DMS53 treated with DMSO at 0.1 percent for 48 hours (cell line): Measurements from ENCODE around the gene CACNA1C.

Experiments
- DNase-seq: peaks from one replicate; lab custom pipeline; 2025; ENCODE audit not compliant: unreplicated experiment; lab: John Stamatoyannopoulos, UW

CACNA1C gene

GRCh38 chr12:2382370-2383155 is 329.8 kb downstream of the CACNA1C start:
- no peak for DNase-seq

GRCh38 chr12:2383325-2384028 is 330.7 kb downstream of the CACNA1C start:
- DNase-seq: no peak

DNA sequence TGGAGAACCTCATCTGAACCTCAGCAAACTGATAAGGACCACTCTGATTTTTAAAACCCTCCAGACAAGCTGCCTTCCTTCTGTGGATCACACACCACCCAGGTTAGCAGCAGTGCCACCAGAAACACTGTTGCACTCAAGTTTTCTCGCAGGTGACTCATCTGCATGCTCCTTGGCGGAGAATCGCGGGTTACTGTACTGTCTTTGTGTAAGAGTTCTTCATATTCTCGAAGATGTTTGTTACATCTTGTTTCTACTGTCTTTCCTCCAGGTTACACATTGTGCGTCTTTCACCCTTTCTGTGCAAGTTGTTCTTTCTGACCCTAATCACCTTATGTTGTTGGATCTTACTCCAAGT is 331.2 kb downstream of the CACNA1C start:
- no peak for DNase-seq

GRCh38 chr12:2384533-2385351 is 332.0 kb downstream of the CACNA1C start:
- DNase-seq: no peak

DNA sequence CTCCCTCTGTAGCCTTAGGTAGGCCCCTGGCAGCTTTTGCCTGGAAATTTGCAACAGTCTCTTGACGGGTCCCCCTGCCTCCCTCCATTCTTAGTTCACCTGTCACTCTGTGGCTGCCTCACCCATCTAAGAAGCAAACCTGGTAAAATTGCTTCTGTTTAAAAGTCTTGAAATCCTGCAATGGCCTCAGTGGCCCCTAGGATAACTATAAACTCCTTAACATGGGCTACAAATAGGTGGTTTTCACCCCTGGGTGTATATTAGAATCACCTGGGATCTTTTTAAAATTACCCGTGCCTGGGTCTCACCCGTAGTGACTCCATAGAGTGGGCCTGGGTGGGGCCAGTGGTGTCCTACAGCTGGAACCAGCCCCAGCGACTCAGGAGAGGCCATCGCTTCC is 332.7 kb downstream of the CACNA1C start:
- no peak for DNase-seq

DNA sequence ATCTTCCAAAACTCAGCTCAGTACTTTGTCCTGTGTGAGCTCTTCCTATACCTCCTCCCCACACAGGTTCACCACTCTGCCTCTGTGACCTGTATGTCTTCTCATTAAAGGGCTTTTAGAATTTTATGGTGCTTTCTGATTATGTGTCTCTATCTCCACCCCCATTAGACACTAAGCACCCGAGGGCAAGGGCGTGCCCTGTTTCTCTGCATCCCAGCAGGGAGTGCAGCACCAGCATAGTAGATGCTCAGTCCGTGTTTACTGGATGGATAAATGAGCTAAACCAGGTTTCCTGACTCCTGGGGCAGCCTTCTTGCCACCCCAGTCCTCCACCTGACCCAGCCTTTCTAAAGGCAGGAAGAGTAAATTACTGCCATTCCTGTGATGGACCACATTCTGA is 333.8 kb downstream of the CACNA1C start:
- no peak for DNase-seq

DNA sequence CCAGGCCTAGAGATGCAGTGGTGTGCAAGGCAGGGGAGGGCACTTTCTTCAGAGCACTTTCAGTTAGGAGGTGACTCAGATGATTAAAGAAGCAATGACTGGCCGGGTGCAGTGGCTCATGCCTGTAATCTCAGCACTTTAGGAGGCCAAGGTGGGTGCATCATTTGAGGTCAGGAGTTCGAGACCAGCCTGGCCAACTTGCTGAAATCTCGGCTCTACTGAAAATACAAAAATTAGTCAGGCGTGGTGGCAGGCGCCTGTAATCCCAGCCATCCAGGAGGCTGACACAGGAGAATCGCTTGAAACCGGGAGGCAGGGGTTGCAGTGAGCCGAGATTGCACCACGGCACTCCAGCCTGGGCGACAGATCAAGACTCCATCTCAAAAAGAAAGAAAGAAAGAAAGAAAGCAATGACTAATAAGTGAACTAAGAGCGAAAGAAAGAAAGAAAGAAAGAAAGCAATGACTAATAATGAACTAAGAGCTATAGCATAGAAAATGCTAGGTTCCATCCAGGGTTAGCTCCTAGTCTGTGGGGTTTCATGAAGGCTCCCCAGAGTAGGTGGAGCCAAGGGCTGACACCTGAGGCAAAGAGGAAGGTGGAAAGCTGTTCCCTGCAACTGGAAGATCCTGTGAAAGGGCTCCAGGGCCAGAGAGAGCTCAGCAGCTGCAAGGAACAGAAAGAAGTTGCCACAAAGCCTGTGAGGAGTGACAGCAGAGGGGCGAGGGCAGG is 334.5 kb downstream of the CACNA1C start:
- DNase-seq: no peak

DNA sequence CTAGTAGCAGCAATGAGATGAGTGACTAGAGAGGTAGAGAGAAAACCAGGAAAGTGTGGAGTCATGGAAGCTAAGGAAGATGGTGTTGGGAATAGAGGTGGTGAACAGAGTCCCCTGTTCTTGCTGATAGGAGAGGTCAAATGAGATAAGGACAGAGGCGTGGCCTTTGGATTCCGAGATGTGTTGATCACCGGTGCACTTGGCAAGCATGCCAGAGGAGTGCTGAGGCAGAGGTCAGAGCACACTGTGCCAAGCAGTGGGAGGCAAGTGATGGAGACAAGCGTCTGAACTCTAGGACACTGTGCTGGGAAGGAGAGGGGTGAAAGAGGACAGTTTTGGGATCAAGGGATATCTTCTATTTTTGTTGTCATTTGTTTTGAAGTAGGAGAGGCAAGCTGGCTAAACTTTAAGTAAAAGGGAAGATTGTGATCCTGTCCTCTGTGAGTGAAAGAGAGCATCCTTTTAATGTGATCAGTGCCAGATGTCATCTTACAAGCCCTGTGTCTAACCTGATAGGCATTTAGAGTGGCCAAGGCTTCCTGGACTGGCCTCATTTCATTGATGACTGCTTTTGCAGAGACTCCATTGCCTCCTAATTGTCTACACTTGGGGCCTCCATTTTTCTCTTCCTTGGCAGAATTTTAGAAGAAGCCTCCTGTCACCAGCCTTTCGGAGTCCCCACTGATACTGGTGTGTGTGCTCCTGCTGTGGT is 336.4 kb downstream of the CACNA1C start:
- DNase-seq: no peak

DNA sequence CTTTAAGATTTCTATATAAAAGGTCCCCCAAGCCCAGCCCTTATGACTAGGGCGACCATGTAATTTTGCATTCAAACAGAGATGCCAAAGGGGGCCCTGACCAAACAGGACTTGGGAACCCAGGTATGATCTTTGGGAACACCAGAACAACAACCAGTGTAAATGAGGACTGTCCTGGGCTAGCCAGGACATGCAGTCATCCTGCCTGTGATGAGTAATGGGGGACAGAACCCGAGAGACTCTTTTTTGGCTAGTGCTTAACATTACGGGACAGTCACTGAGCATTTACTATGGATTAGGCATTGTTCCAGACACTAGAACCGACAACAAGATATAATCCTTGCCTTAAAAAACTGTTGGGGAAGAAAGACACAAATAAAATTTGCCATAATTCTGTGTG is 337.3 kb downstream of the CACNA1C start:
- no peak for DNase-seq

GRCh38 chr12:2390850-2391390 is 338.1 kb downstream of the CACNA1C start:
- DNase-seq: no peak

- DNase-seq: no peak
Measured at GRCh38 chr12:2391740-2392331, 339.0 kb downstream of the CACNA1C start.

DNA sequence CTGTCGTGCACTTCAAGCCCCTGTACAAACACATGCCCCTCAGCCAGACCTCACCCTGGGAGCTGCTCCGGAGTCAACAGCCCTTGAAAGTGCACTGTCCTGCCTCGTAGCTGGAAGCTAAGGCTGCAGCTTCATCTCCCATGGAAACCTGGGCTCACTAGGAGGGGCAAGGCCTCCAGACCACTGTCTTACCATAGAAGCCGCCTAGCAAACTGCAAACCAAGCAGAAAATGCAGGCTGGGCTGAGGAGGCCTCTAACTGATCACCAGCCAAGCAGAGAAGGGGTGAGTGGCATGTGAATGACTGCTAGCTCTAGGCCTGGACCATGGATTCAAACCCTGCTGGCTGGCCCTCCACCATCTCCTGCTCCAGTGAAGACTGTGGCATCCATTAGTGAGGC is 340.2 kb downstream of the CACNA1C start:
- no peak for DNase-seq

DNA sequence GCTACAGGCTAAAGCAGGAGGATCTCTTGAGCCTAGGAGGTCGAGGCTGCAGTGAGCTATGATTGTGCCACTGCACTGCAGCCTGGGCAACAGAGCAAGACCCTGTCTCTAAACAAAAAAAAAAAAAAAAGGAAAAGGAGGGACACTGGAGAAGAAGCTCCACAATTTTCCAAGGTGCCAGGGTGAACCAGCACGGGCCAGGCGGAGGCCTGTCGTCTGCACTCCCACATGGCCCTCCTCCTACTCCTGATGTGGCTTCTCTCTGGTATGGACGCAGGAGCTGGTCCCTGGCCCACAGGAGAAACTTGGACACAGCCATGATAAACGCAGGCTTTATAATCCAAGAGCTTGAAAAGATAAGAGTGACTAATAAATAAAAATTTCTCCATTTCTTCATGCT is 341.2 kb downstream of the CACNA1C start:
- DNase-seq: no peak

DNA sequence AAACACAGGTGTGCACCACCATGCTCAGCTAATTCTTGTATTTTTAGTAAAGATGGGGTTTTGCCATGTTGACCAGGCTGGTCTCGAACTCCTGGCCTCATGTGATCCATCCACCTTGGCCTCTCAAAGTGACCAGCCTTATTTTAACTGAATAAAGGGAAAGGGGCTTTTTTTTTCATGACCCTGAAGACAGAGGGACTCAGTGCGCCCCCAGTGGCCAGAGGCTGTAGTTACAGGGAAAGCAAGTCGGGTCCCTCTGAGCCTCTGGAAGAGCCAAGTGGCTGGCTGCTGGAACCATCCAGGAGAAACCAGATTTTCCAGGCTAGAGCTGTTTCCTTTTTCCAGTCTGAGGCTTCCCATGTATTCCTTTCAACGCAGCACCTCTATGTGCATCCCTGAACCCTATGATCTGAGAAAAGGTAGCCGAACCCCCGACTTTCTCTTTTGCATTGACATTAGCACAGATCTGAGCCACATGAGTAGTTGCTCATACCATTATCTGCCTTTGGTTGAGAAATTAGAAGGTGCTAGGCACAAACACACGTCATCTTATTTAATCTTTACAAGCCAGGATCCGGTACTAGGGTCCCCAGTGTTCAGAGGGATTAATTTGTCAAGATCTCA is 342.7 kb downstream of the CACNA1C start:
- peak; percentile 21 for DNase-seq

DNA sequence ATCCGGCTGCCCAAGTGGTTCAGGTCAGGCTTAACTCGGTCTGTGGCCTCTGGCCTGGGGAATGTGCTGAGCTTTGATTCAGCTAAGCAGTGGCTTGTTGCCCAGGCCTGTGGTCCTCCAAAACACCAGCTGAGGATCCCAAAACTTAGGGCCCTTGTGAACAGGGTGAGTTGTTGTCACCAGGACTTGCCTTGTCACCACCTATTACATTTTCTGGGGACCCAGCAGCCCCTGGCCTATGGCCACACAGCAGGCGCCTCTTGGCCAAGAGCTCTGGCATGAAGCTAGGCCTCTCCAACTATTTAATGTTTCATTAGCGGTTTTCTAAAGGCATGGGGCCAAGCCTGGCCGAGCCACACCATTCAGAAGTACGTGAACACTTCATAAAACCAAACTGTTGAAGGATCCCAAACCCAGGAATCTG is 343.7 kb downstream of the CACNA1C start:
- no peak for DNase-seq

GRCh38 chr12:2397356-2398045 is 344.7 kb downstream of the CACNA1C start:
- no peak for DNase-seq

DNA sequence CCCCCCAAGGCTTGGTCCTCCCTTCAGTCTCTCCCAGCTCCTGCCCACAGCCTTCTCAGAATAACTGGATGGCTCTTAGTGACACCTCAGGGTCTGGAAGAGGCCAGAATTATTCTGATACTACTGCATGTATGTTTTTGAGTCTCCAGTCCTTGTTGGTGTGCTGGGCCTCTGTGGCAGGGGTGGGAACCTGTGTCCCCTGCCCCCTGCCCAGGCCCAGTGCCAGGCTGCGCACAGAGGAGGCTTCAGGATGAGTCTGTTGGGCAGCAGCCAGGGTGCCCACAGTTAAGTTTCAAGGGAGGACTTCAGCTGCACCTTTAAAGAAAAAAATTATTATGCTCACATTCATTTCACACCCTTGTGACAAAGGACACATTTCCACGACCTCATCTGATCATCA is 348.3 kb downstream of the CACNA1C start:
- no peak for DNase-seq

GRCh38 chr12:2402073-2402579 is 349.3 kb downstream of the CACNA1C start:
- no peak for DNase-seq
